ENCODE data around the gene ERG. TPM values are rescaled to one million over a fixed set of nuclear protein-coding genes. Genes with fewer than 3 reads are reported as not detected.

Gene ERG
- total and polyA plus RNA-seq, 2 experiments from 2014 or later: 0.14 to 0.44 TPM

- ATAC-seq: no peak
- peak overlapping the region; percentile 48; the same call in 1 of the 2 replicates for H3K4me2 ChIP-seq
Observed at GRCh38 chr21:38507374-38507942, 9.2 kb upstream of the ERG start.

More at GRCh38 chr21:38507374-38507942, 9.2 kb upstream of the ERG start:
- H3F3A ChIP-seq (replicated peaks; ENCODE audit: low read depth): no peaks in the 10 kb centered on the region
- TF ChIP-seq NANOG (IDR thresholded peaks at IDR 0.05; ENCODE audit: borderline replicate concordance) (no peak), CREB1 (CRISPR knock-in tag; IDR thresholded peaks at IDR 0.05; ENCODE audit: low read depth) (no peak), REST (IDR thresholded peaks at IDR 0.05; ENCODE audit: unreplicated experiment) (no peak), ZNF331 (CRISPR knock-in tag; IDR thresholded peaks at IDR 0.05; ENCODE audit: low read depth) (no peak), JUNB (IDR thresholded peaks at IDR 0.05; ENCODE audit: unreplicated experiment) (no peak), EZH2 (IDR thresholded peaks at IDR 0.05; ENCODE audit: low read depth, unreplicated experiment) (no peak), STAT1 (IDR thresholded peaks at IDR 0.05; ENCODE audit: unreplicated experiment) (no peak), ZNF462 (CRISPR knock-in tag; IDR thresholded peaks at IDR 0.05) (no peak), POLR2AphosphoS5 (IDR thresholded peaks at IDR 0.05; ENCODE audit: low read depth) (no peak), ZNF114 (CRISPR knock-in tag; IDR thresholded peaks at IDR 0.05) (no peak), EZH2phosphoT487 (IDR thresholded peaks at IDR 0.05; ENCODE audit: unreplicated experiment) (no peak)
- TF ChIP-seq, protein P1, sequence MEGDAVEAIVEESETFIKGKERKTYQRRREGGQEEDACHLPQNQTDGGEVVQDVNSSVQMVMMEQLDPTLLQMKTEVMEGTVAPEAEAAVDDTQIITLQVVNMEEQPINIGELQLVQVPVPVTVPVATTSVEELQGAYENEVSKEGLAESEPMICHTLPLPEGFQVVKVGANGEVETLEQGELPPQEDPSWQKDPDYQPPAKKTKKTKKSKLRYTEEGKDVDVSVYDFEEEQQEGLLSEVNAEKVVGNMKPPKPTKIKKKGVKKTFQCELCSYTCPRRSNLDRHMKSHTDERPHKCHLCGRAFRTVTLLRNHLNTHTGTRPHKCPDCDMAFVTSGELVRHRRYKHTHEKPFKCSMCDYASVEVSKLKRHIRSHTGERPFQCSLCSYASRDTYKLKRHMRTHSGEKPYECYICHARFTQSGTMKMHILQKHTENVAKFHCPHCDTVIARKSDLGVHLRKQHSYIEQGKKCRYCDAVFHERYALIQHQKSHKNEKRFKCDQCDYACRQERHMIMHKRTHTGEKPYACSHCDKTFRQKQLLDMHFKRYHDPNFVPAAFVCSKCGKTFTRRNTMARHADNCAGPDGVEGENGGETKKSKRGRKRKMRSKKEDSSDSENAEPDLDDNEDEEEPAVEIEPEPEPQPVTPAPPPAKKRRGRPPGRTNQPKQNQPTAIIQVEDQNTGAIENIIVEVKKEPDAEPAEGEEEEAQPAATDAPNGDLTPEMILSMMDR (conservative IDR thresholded peaks at IDR 0.05; ENCODE audit: low read depth in 2 of 2): no peak
- TF ChIP-seq, protein P2, sequence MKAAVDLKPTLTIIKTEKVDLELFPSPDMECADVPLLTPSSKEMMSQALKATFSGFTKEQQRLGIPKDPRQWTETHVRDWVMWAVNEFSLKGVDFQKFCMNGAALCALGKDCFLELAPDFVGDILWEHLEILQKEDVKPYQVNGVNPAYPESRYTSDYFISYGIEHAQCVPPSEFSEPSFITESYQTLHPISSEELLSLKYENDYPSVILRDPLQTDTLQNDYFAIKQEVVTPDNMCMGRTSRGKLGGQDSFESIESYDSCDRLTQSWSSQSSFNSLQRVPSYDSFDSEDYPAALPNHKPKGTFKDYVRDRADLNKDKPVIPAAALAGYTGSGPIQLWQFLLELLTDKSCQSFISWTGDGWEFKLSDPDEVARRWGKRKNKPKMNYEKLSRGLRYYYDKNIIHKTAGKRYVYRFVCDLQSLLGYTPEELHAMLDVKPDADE (IDR thresholded peaks at IDR 0.05): no peak
- no peak overlapping the region for H3K27ac ChIP-seq (ENCODE audit: low read depth)
- Mint-ChIP-seq H3K4me3 (no peak overlapping the region), H3K4me1 (peaks cover 32% of the 10 kb centered on the region), H3K27ac (no peak overlapping the region), H3K36me3 (ENCODE audit: low read depth) (no peaks in the 10 kb centered on the region), H3K27me3 (ENCODE audit: insufficient read depth, low read depth, poor library complexity) (peaks cover 2% of the 10 kb centered on the region), H3K9me3 (no peaks in the 10 kb centered on the region)
- no peak overlapping the region for H3K4me3 ChIP-seq
- no peaks in the 10 kb centered on the region for H3K9me2 ChIP-seq (ENCODE audit: insufficient read depth)
- 0 out of 2 replicates have a peak overlapping the region, but pooled peaks have one; percentile 69 for H2AFZ ChIP-seq
- H3K4me1 ChIP-seq (ENCODE audit: insufficient read depth): peaks cover 15% of the 10 kb centered on the region
- H4K20me1 ChIP-seq (replicated peaks; ENCODE audit: insufficient read depth): no peaks in the 10 kb centered on the region
- no peaks in the 10 kb centered on the region for H3K27me3 ChIP-seq (ENCODE audit: insufficient read depth)
- no peak for DNase-seq (ENCODE audit: low spot score)
- no peaks in the 10 kb centered on the region for H3K79me2 ChIP-seq (replicated peaks; ENCODE audit: insufficient read depth)
- no peaks in the 10 kb centered on the region for H3K36me3 ChIP-seq (ENCODE audit: insufficient read depth)
